Panc1 (cell line): ENCODE results near the gene ACKR2.

Source experiments
- POLR2AphosphoS5 ChIP-seq: IDR thresholded peaks from 2 replicates; pipeline ENCODE4 v1.6.1; 2012; ENCODE audit warnings: mild to moderate bottlenecking, low read depth, low read length, moderate library complexity
- TF ChIP-seq, protein P1 (sequence below): fragments of 450-650 bp; IDR thresholded peaks from 2 replicates; pipeline ENCODE4 v1.5.1; 2017; ENCODE audit warnings: mild to moderate bottlenecking

DNA sequence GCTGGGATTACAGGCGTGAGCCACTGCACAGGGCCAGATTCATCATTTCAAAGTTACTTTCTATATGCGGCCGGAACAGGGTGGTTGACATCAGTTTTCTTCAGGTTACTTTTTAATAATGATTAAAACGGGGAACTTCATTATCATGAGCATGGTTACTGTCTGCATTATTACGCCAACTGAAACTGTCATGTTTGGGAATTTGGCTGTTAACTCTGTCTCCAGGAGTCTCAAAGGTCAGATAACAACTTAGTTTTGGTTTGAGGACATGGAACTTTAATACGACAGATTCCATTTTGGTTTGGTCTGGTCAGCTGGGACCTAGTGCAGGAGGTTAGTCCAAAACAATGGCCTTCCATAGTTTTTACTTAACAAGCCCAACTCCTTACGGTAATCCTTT, 57.9 kb downstream of the ACKR2 start:
- TF ChIP-seq, protein P1, sequence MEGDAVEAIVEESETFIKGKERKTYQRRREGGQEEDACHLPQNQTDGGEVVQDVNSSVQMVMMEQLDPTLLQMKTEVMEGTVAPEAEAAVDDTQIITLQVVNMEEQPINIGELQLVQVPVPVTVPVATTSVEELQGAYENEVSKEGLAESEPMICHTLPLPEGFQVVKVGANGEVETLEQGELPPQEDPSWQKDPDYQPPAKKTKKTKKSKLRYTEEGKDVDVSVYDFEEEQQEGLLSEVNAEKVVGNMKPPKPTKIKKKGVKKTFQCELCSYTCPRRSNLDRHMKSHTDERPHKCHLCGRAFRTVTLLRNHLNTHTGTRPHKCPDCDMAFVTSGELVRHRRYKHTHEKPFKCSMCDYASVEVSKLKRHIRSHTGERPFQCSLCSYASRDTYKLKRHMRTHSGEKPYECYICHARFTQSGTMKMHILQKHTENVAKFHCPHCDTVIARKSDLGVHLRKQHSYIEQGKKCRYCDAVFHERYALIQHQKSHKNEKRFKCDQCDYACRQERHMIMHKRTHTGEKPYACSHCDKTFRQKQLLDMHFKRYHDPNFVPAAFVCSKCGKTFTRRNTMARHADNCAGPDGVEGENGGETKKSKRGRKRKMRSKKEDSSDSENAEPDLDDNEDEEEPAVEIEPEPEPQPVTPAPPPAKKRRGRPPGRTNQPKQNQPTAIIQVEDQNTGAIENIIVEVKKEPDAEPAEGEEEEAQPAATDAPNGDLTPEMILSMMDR, result no peak
- TF ChIP-seq POLR2AphosphoS5, result no peak
